ENCODE results near the gene QPRT. TPM values are rescaled to one million over a fixed set of nuclear protein-coding genes. Genes with fewer than 3 reads are reported as not detected.
"Not testable (repeated sequence)": the region's sequence is repeated elsewhere in the genome, so short reads cannot be mapped to it uniquely, and the experiment has no call there.

Gene QPRT
- total RNA-seq: 1 to 10 TPM; 2.2 to 5.5 (median 3.5) TPM

GRCh38 chr16:29678691-29679267, at the start of gene QPRT:
QPRT (plus strand) TSS chr16:29679180; CDS start chr16:29679198, 18 bp downstream.
- TF ChIP-seq POLR2A (IDR thresholded peaks at IDR 0.05) (no peak), POLR2AphosphoS5 (IDR thresholded peaks at IDR 0.05) (no peak), EP300 (IDR thresholded peaks at IDR 0.05) (no peak)
- DNase-seq (ENCODE audit: low spot score in 2 of 2): no peak
- Histone ChIP-seq H3K9me3 (no peaks in the 10 kb centered on the region), H3K27me3 (no peaks in the 10 kb centered on the region), H3K4me1 (peaks cover 9% of the 10 kb centered on the region), H3K36me3 (no peaks in the 10 kb centered on the region), H3K4me3 (peak within 1 kb of the TSS; percentile 25), H3K27ac (no peak within 1 kb of the TSS)
- WGBS: 55% methylated on average over 4 of the region's 5 CpGs

- not testable (repeated sequence) for H3K36me3 ChIP-seq; DNase-seq (ENCODE audit: low spot score in 2 of 2); H3K4me1 ChIP-seq; H3K27me3 ChIP-seq; H3K4me3 ChIP-seq; H3K9me3 ChIP-seq; H3K27ac ChIP-seq
- 40% methylated on average over 3 of the region's 10 CpGs for WGBS
Observed at GRCh38 chr16:29629318-29629717, 49.7 kb upstream of the QPRT start.

- DNase-seq (ENCODE audit: low spot score in 2 of 2); H3K4me3 ChIP-seq; H3K36me3 ChIP-seq; H3K9me3 ChIP-seq; H3K27me3 ChIP-seq; H3K27ac ChIP-seq; H3K4me1 ChIP-seq: not testable (repeated sequence)
- 81% methylated on average over 16 of the region's 20 CpGs for WGBS
Observed at GRCh38 chr16:29631658-29632057, 47.3 kb upstream of the QPRT start.

- H3K4me1 ChIP-seq; H3K4me3 ChIP-seq; H3K9me3 ChIP-seq; H3K36me3 ChIP-seq; DNase-seq (ENCODE audit: low spot score in 2 of 2); H3K27ac ChIP-seq; H3K27me3 ChIP-seq: not testable (repeated sequence)
- no CpG with 5 or more reads among the region's 16 CpGs for WGBS
Observed at GRCh38 chr16:29635902-29636301, 43.1 kb upstream of the QPRT start.

- DNase-seq (ENCODE audit: low spot score in 2 of 2); H3K4me3 ChIP-seq; H3K4me1 ChIP-seq; H3K27me3 ChIP-seq; H3K27ac ChIP-seq; H3K36me3 ChIP-seq; H3K9me3 ChIP-seq: not testable (repeated sequence)
- 62% methylated on average over 2 of the region's 5 CpGs for WGBS
Observed at GRCh38 chr16:29636368-29636767, 42.6 kb upstream of the QPRT start.

GRCh38 chr16:29638751-29639150, 40.2 kb upstream of the QPRT start:
- H3K9me3 ChIP-seq; H3K4me3 ChIP-seq; H3K36me3 ChIP-seq; H3K4me1 ChIP-seq; H3K27me3 ChIP-seq; DNase-seq (ENCODE audit: low spot score in 2 of 2); H3K27ac ChIP-seq: not testable (repeated sequence)
- WGBS: 97% methylated on average over 8 of the region's 8 CpGs

- no peak for DNase-seq (ENCODE audit: low spot score in 2 of 2)
- no peak overlapping the region for H3K27ac ChIP-seq
- no peaks in the 10 kb centered on the region for H3K9me3 ChIP-seq
- TF ChIP-seq EP300 (IDR thresholded peaks at IDR 0.05) (no peak), CTCF (IDR thresholded peaks at IDR 0.05) (no peak), POLR2A (IDR thresholded peaks at IDR 0.05) (no peak), POLR2AphosphoS5 (IDR thresholded peaks at IDR 0.05) (no peak)
- no peaks in the 10 kb centered on the region for H3K27me3 ChIP-seq
- no peak overlapping the region for H3K4me3 ChIP-seq
- 69% methylated on average over 3 of the region's 3 CpGs for WGBS
- no peaks in the 10 kb centered on the region for H3K4me1 ChIP-seq
- no peaks in the 10 kb centered on the region for H3K36me3 ChIP-seq
Observed at GRCh38 chr16:29641561-29641960, 37.4 kb upstream of the QPRT start.

- TF ChIP-seq CTCF (IDR thresholded peaks at IDR 0.05): no peak
- H3K36me3 ChIP-seq: no peaks in the 10 kb centered on the region
- 97% methylated on average over 7 of the region's 7 CpGs for WGBS
Observed at GRCh38 chr16:29643596-29643995, 35.4 kb upstream of the QPRT start.

More at GRCh38 chr16:29643596-29643995, 35.4 kb upstream of the QPRT start:
- Histone ChIP-seq H3K4me3 (no peak overlapping the region), H3K9me3 (no peaks in the 10 kb centered on the region), H3K4me1 (no peaks in the 10 kb centered on the region), H3K27me3 (no peaks in the 10 kb centered on the region), H3K27ac (no peak overlapping the region)
- DNase-seq (ENCODE audit: low spot score in 2 of 2): no peak

Measured in suprapubic skin (tissue), 4 donors.